H1 (cell line): ENCODE results near the gene TIMP4. TPM values are rescaled to one million over a fixed set of nuclear protein-coding genes. Genes with fewer than 3 reads are reported as not detected.

Source experiments
- ASH2L ChIP-seq: fragments of 200-600, 300-600 bp; sonication (generic); IDR thresholded peaks from one replicate; pipeline ENCODE4 v1.7.1; 2017; ENCODE audit warnings: low read length
- NRF1 ChIP-seq: IDR thresholded peaks from 2 replicates; pipeline ENCODE4 v1.6.1; 2011; ENCODE audit warnings: mild to moderate bottlenecking, low read depth, low read length, improper control_type of control experiment
- POLR2A ChIP-seq, 2 experiments: IDR thresholded peaks; 1 replicate in 1 of 2; 2 replicates in 1 of 2; pipeline ENCODE4 v1.6.1; 2011; ENCODE audit warnings: low read depth in 2 of 2, low read length in 2 of 2, mild to moderate bottlenecking in 2 of 2; ENCODE audit errors: control extremely low read depth in 1 of 2
- SP2 ChIP-seq: IDR thresholded peaks from 2 replicates; pipeline ENCODE4 v1.6.1; 2012; ENCODE audit warnings: mild to moderate bottlenecking, low read length, inconsistent platforms
- TAF1 ChIP-seq: IDR thresholded peaks from 2 replicates; pipeline ENCODE4 v1.6.1; 2011; ENCODE audit warnings: mild to moderate bottlenecking, low read depth, low read length
- polyA plus RNA-seq, 7 experiments: library from polyadenylated mRNA; depleted of rRNA in 3 of 7; stranded (reverse) in 5 of 7; unstranded in 2 of 7; fragments of >200 nt in 5 of 7; fragments of 200-250 nt in 2 of 7; gene quantifications; 1 replicate in 5 of 7; 2 replicates in 1 of 7; 4 replicates in 1 of 7; pipeline versions ENCODE4 v1.2.1 to v1.2.3, GENCODE V29; 2011 to 2013; ENCODE audit warnings: missing spikeins in 2 of 7, mixed read lengths in 2 of 7
- total RNA-seq: library from RNA; stranded (reverse); fragmentation: NEBNext Ultra II Directional; extraction: Animal tissue kit (Norgen Biotek cat#: 25700); gene quantifications from 2 replicates; pipeline ENCODE4 v1.2.1, GENCODE V29; 2021
- TF ChIP-seq, protein P1 (sequence below): fragments of 300-600 bp; sonication (generic); IDR thresholded peaks from 2 replicates; pipeline ENCODE4 v1.7.1; 2012; ENCODE audit warnings: low read length, moderate library complexity, mild to moderate bottlenecking, inconsistent platforms; ENCODE audit not compliant: insufficient replicate concordance

TIMP4 gene
- total and polyA plus RNA-seq, 2 of the 8 experiments (the other 6 are each of a cell fraction or from before 2014, with no cell fraction given) = 5.1 to 8.7 TPM

DNA sequence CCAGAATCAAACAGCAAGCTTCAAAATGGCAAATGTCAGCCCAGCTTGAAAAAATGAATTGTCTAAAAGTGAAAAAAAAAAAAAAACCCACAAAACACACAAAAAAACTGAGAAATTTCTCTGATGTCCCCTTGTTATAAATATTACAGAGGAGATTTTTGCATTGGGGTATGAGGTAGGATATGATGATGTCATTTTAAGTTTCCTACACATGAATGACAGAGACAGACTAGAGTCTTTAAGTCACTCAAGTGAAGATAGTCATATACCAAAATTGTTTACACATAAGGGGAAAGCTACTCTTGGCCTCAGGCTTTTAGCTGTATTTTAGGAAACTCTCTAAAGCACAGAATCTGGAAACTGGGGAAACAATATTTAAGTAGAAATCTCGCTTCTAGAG lies 32.9 kb downstream of the TIMP4 start (continued):
- TF ChIP-seq, protein P1, sequence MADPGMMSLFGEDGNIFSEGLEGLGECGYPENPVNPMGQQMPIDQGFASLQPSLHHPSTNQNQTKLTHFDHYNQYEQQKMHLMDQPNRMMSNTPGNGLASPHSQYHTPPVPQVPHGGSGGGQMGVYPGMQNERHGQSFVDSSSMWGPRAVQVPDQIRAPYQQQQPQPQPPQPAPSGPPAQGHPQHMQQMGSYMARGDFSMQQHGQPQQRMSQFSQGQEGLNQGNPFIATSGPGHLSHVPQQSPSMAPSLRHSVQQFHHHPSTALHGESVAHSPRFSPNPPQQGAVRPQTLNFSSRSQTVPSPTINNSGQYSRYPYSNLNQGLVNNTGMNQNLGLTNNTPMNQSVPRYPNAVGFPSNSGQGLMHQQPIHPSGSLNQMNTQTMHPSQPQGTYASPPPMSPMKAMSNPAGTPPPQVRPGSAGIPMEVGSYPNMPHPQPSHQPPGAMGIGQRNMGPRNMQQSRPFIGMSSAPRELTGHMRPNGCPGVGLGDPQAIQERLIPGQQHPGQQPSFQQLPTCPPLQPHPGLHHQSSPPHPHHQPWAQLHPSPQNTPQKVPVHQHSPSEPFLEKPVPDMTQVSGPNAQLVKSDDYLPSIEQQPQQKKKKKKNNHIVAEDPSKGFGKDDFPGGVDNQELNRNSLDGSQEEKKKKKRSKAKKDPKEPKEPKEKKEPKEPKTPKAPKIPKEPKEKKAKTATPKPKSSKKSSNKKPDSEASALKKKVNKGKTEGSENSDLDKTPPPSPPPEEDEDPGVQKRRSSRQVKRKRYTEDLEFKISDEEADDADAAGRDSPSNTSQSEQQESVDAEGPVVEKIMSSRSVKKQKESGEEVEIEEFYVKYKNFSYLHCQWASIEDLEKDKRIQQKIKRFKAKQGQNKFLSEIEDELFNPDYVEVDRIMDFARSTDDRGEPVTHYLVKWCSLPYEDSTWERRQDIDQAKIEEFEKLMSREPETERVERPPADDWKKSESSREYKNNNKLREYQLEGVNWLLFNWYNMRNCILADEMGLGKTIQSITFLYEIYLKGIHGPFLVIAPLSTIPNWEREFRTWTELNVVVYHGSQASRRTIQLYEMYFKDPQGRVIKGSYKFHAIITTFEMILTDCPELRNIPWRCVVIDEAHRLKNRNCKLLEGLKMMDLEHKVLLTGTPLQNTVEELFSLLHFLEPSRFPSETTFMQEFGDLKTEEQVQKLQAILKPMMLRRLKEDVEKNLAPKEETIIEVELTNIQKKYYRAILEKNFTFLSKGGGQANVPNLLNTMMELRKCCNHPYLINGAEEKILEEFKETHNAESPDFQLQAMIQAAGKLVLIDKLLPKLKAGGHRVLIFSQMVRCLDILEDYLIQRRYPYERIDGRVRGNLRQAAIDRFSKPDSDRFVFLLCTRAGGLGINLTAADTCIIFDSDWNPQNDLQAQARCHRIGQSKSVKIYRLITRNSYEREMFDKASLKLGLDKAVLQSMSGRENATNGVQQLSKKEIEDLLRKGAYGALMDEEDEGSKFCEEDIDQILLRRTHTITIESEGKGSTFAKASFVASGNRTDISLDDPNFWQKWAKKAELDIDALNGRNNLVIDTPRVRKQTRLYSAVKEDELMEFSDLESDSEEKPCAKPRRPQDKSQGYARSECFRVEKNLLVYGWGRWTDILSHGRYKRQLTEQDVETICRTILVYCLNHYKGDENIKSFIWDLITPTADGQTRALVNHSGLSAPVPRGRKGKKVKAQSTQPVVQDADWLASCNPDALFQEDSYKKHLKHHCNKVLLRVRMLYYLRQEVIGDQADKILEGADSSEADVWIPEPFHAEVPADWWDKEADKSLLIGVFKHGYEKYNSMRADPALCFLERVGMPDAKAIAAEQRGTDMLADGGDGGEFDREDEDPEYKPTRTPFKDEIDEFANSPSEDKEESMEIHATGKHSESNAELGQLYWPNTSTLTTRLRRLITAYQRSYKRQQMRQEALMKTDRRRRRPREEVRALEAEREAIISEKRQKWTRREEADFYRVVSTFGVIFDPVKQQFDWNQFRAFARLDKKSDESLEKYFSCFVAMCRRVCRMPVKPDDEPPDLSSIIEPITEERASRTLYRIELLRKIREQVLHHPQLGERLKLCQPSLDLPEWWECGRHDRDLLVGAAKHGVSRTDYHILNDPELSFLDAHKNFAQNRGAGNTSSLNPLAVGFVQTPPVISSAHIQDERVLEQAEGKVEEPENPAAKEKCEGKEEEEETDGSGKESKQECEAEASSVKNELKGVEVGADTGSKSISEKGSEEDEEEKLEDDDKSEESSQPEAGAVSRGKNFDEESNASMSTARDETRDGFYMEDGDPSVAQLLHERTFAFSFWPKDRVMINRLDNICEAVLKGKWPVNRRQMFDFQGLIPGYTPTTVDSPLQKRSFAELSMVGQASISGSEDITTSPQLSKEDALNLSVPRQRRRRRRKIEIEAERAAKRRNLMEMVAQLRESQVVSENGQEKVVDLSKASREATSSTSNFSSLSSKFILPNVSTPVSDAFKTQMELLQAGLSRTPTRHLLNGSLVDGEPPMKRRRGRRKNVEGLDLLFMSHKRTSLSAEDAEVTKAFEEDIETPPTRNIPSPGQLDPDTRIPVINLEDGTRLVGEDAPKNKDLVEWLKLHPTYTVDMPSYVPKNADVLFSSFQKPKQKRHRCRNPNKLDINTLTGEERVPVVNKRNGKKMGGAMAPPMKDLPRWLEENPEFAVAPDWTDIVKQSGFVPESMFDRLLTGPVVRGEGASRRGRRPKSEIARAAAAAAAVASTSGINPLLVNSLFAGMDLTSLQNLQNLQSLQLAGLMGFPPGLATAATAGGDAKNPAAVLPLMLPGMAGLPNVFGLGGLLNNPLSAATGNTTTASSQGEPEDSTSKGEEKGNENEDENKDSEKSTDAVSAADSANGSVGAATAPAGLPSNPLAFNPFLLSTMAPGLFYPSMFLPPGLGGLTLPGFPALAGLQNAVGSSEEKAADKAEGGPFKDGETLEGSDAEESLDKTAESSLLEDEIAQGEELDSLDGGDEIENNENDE = no peak
- TF ChIP-seq ASH2L (no peak), SP2 (no peak), POLR2A (IDR thresholded peaks at IDR 0.05; ENCODE audit: control extremely low read depth in 1 of 2, low read depth in 2 of 2, low read length in 2 of 2) (no peak), TAF1 (no peak), NRF1 (no peak)
